Mucosa of descending colon (tissue), 3 donors: ENCODE results near the gene ADIPOR2. TPM values are rescaled to one million over a fixed set of nuclear protein-coding genes. Genes with fewer than 3 reads are reported as not detected.

ENCODE experiments used
- ATAC-seq: fragments of 200-7000 bp; cut with Tn5 transposase; one replicate; pipeline ENCODE4 v1.9.1; 2020; ENCODE audit warnings: mild to moderate bottlenecking, moderate library complexity
- DNase-seq, 3 donors: peaks; one replicate each; pipeline ENCODE4 v3.0.0-alpha.2; 2020
- H3K36me3 ChIP-seq: fragments of 200-600 bp; one replicate; pipeline ENCODE4 v1.8.0; 2021; ENCODE audit warnings: low read depth, mild to moderate bottlenecking
- H3K4me1 ChIP-seq: fragments of 200-600 bp; one replicate; pipeline ENCODE4 v1.8.0; 2021; ENCODE audit warnings: low read depth, mild to moderate bottlenecking
- H3K4me3 ChIP-seq: fragments of 200-600 bp; one replicate; pipeline ENCODE4 v1.8.0; 2021; ENCODE audit warnings: mild to moderate bottlenecking
- H3K9me3 ChIP-seq: fragments of 200-600 bp; one replicate; pipeline ENCODE4 v1.8.0; 2021; ENCODE audit warnings: mild to moderate bottlenecking
- CTCF ChIP-seq: fragments of 200-600 bp; IDR thresholded peaks from one replicate; pipeline ENCODE4 v1.8.0; 2022; ENCODE audit warnings: antibody characterized with exemption, mild to moderate bottlenecking
- intact Hi-C, 2 donors: fragments of 100-400 bp; cut with DNase I in 1 of 2; cut with micrococcal nuclease in 1 of 2; formaldehyde crosslinking; loops; one replicate each; pipeline versions ENCODE4 v1.11.0 to v1.11.1; 2022; cut with DNase I, micrococcal nuclease
- total RNA-seq, 3 donors: library from RNA; stranded (reverse); fragmentation: NEBNext Ultra II Directional in 2 of 3; extraction: Animal tissue kit (Norgen Biotek cat#: 25700) in 2 of 3; gene quantifications; one replicate each; pipeline versions ENCODE4 v1.2.1 to v1.2.4, GENCODE V29; 2021 to 2023
- donor health status: DM: no; HTN: no; CAD: no; lungs with moderate emphysema.
- donor health status: DM: no; HTN: no; CAD: no.
- donor health status: DM: no; HTN: yes; CAD: no.

Gene ADIPOR2
- total RNA-seq, 3 donors from 2014 or later = 76.1 to 119 (median 98.5) TPM

GRCh38 chr12:1820191-1820895 lies 129.5 kb downstream of the ADIPOR2 start, which contains the start of gene LRTM2:
Gene LRTM2, plus strand, starts transcription at chr12:1820565. Its CDS starts 7,584 bp downstream, at chr12:1828149.
- TF ChIP-seq CTCF = no peak
- ATAC-seq (no peak), DNase-seq (no peak)
- Histone ChIP-seq H3K36me3 (no peaks in the 10 kb centered on the region), H3K4me1 (no peaks in the 10 kb centered on the region), H3K4me3 (no peak within 1 kb of the TSS), H3K9me3 (no peaks in the 10 kb centered on the region)
- intact Hi-C loops = no loop called here

- DNase-seq = no peak
- Histone ChIP-seq H3K4me1 (no peaks in the 10 kb centered on the region), H3K9me3 (no peaks in the 10 kb centered on the region), H3K4me3 (no peak overlapping the region), H3K36me3 (no peaks in the 10 kb centered on the region)
- ATAC-seq = no peak
- intact Hi-C loops = no loop called here
- TF ChIP-seq CTCF = no peak
Measured at GRCh38 chr12:1820896-1821291, 130.0 kb downstream of the ADIPOR2 start.

GRCh38 chr12:1821805-1822204 lies 130.9 kb downstream of the ADIPOR2 start:
- no peaks in the 10 kb centered on the region for H3K36me3 ChIP-seq
- no peaks in the 10 kb centered on the region for H3K9me3 ChIP-seq
- TF ChIP-seq CTCF = no peak
- no peak overlapping the region for H3K4me3 ChIP-seq
- intact Hi-C loops = no loop called here
- no peak for ATAC-seq
- DNase-seq = no peak
- no peaks in the 10 kb centered on the region for H3K4me1 ChIP-seq

GRCh38 chr12:1822699-1823098 lies 131.8 kb downstream of the ADIPOR2 start:
- H3K9me3 ChIP-seq = no peaks in the 10 kb centered on the region
- no peaks in the 10 kb centered on the region for H3K36me3 ChIP-seq
- DNase-seq (no peak), ATAC-seq (no peak)
- H3K4me1 ChIP-seq = no peaks in the 10 kb centered on the region
- H3K4me3 ChIP-seq = no peak overlapping the region
- TF ChIP-seq CTCF = no peak
- intact Hi-C loops = no loop called here

- intact Hi-C loops = no loop called here
- ATAC-seq (no peak), DNase-seq (no peak)
- H3K4me1 ChIP-seq = no peaks in the 10 kb centered on the region
- H3K36me3 ChIP-seq = no peaks in the 10 kb centered on the region
- H3K4me3 ChIP-seq = no peak overlapping the region
- no peaks in the 10 kb centered on the region for H3K9me3 ChIP-seq
- TF ChIP-seq CTCF = no peak
Measured at GRCh38 chr12:1823237-1823636, 132.4 kb downstream of the ADIPOR2 start.
